Mesothelial cell of epicardium (in vitro differentiated cells): ENCODE results near the gene SIRPD. TPM values are rescaled to one million over a fixed set of nuclear protein-coding genes. Genes with fewer than 3 reads are reported as not detected.

Experiments
- DNase-seq, 2 experiments: peaks; one replicate each; pipeline ENCODE4 v3.0.0; 2021; ENCODE audit warnings: low spot score in 2 of 2; ENCODE audit not compliant: unreplicated experiment in 2 of 2
- H3K27ac Mint-ChIP-seq: 2 replicates; pipeline ENCODE4 v1.8.0; 2021; ENCODE audit warnings: mixed read lengths
- H3K27me3 Mint-ChIP-seq: 2 replicates; pipeline ENCODE4 v1.8.0; 2021; ENCODE audit warnings: low read depth, mixed read lengths
- H3K36me3 Mint-ChIP-seq: 2 replicates; pipeline ENCODE4 v1.8.0; 2021; ENCODE audit warnings: mixed read lengths
- H3K4me1 Mint-ChIP-seq: 2 replicates; pipeline ENCODE4 v1.8.0; 2021; ENCODE audit warnings: mixed read lengths
- H3K4me3 Mint-ChIP-seq: 2 replicates; pipeline ENCODE4 v1.8.0; 2021; ENCODE audit warnings: mild to moderate bottlenecking, moderate library complexity, mixed read lengths
- H3K9me3 Mint-ChIP-seq: 2 replicates; pipeline ENCODE4 v1.8.0; 2021; ENCODE audit warnings: mixed read lengths
- CTCF ChIP-seq: fragments of 200-600 bp; sonication (generic); IDR thresholded peaks from one replicate; pipeline ENCODE4 v1.5.0; 2021; ENCODE audit warnings: antibody characterized with exemption; ENCODE audit not compliant: unreplicated experiment
- total RNA-seq: library from RNA; stranded (reverse); gene quantifications from 3 replicates; pipeline ENCODE4 v1.2.1, GENCODE V29; 2021

SIRPD gene
- total RNA-seq, 1 donor from 2014 or later, result not detected

DNA sequence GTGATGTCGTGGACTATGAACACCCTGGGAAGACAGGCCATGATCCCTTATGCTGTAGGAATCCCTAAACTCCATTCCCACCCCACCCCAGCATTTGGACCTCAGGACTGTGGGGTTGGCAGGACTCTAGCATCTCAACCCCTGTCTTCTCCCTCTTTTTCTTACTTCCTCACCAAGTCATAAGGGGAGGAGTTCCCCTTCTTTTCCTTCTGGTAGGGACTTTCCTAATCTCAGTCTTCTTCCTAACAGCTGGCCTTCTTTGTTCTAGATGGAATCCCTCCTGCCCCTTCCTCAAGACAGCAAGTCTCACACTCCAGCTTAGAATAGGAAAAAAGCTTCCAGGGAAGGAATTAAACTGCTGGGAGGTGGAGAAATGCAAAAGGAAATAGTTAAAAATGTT lies 64.0 kb downstream of the SIRPD start:
- Mint-ChIP-seq H3K4me3 (no peak overlapping the region), H3K4me1 (no peaks in the 10 kb centered on the region), H3K9me3 (peaks cover 19% of the 10 kb centered on the region), H3K27ac (no peak overlapping the region), H3K36me3 (no peaks in the 10 kb centered on the region), H3K27me3 (peaks cover 52% of the 10 kb centered on the region)
- no peak for DNase-seq
- no peak for TF ChIP-seq CTCF

- H3K27ac Mint-ChIP-seq, result no peak overlapping the region
- H3K9me3 Mint-ChIP-seq, result peaks cover 7% of the 10 kb centered on the region
- no peak for TF ChIP-seq CTCF
- H3K36me3 Mint-ChIP-seq, result no peaks in the 10 kb centered on the region
- H3K4me3 Mint-ChIP-seq, result no peak overlapping the region
- no peak for DNase-seq
- H3K27me3 Mint-ChIP-seq, result peaks cover 66% of the 10 kb centered on the region
- no peaks in the 10 kb centered on the region for H3K4me1 Mint-ChIP-seq
These were observed 65.5 kb downstream of the SIRPD start for GRCh38 chr20:1491860-1492642.

- no peaks in the 10 kb centered on the region for H3K9me3 Mint-ChIP-seq
- H3K4me1 Mint-ChIP-seq, result no peaks in the 10 kb centered on the region
- no peak within 1 kb of the TSS for H3K4me3 Mint-ChIP-seq
- H3K27ac Mint-ChIP-seq, result no peak within 1 kb of the TSS
- H3K36me3 Mint-ChIP-seq, result no peaks in the 10 kb centered on the region
- peaks cover 69% of the 10 kb centered on the region for H3K27me3 Mint-ChIP-seq
- no peak for DNase-seq
- no peak for TF ChIP-seq CTCF
These were observed 66.1 kb downstream of the SIRPD start, which contains the start of gene SIRPB2 for GRCh38 chr20:1491281-1491840. SIRPB2 (minus strand) TSS chr20:1491420; CDS start chr20:1491359, 61 bp downstream.

- H3K4me1 Mint-ChIP-seq, result no peaks in the 10 kb centered on the region
- no peaks in the 10 kb centered on the region for H3K9me3 Mint-ChIP-seq
- no peak for TF ChIP-seq CTCF
- H3K27ac Mint-ChIP-seq, result no peak overlapping the region
- no peak overlapping the region for H3K4me3 Mint-ChIP-seq
- H3K36me3 Mint-ChIP-seq, result no peaks in the 10 kb centered on the region
- H3K27me3 Mint-ChIP-seq, result peaks cover 66% of the 10 kb centered on the region
- DNase-seq, result no peak
These were observed 66.8 kb downstream of the SIRPD start for GRCh38 chr20:1490643-1491195.

- Mint-ChIP-seq H3K4me1 (no peaks in the 10 kb centered on the region), H3K36me3 (no peaks in the 10 kb centered on the region), H3K4me3 (no peak overlapping the region), H3K9me3 (no peaks in the 10 kb centered on the region), H3K27ac (no peak overlapping the region), H3K27me3 (peaks cover 64% of the 10 kb centered on the region)
- DNase-seq, result no peak
- TF ChIP-seq CTCF, result no peak
These were observed 67.6 kb downstream of the SIRPD start for GRCh38 chr20:1489764-1490436.
